GM19023 (cell line): ENCODE data around the gene CHRM1.
"Not testable (repeated sequence)": the region's sequence is repeated elsewhere in the genome, so short reads cannot be mapped to it uniquely, and the experiment has no call there.

Experiments
- ATAC-seq: cut with Tn5 transposase; IDR thresholded peaks from one replicate; pipeline ENCODE4 v1.9.1; 2021; ENCODE audit warnings: mild to moderate bottlenecking, moderate library complexity; ENCODE audit not compliant: unreplicated experiment

CHRM1 gene, protein sequence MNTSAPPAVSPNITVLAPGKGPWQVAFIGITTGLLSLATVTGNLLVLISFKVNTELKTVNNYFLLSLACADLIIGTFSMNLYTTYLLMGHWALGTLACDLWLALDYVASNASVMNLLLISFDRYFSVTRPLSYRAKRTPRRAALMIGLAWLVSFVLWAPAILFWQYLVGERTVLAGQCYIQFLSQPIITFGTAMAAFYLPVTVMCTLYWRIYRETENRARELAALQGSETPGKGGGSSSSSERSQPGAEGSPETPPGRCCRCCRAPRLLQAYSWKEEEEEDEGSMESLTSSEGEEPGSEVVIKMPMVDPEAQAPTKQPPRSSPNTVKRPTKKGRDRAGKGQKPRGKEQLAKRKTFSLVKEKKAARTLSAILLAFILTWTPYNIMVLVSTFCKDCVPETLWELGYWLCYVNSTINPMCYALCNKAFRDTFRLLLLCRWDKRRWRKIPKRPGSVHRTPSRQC

DNA sequence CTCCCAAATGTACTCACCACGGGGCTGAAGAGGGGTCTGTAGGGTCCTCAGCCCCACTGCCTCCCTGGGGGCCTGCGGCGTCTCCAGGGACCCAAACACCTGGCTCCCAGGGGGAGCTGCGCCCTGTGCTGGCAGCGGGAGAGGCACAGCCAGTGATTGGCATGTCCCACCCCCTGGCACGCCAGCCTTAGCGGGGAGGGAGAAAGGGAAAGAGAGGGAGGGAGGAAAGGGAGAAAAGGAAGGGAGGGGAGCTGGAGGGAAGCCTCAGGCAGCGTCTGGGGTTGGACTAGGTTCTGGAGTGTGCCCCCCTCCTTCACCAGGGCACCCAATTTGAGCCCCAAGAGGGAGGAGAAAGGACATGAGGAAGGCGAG, at the start of gene CHRM1:
Gene CHRM1 (minus strand): TSS at position 163 of the 372 bp plus-strand sequence. CDS start 10,263 bp downstream, outside the sequence.
- ATAC-seq = no peak

DNA sequence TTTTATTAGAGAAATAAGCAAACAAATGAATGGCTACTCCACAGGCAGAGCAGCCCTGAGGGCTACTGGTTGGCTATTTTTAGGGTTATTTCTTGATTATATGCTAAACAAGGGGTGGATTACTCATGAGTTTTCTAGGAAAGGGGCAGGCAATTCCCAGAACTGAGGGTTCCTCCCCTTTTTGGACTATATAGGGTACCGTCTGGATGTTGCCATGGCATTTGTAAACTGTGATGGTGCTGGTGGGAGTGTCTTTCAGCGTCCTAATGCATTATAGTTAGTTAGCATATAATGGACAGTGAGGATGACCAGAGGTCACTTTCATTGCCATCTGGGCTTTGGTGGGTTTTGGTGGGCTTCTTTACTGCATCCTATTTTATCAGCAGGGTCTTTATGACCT, 44.4 kb upstream of the CHRM1 start:
- no peak for ATAC-seq

DNA sequence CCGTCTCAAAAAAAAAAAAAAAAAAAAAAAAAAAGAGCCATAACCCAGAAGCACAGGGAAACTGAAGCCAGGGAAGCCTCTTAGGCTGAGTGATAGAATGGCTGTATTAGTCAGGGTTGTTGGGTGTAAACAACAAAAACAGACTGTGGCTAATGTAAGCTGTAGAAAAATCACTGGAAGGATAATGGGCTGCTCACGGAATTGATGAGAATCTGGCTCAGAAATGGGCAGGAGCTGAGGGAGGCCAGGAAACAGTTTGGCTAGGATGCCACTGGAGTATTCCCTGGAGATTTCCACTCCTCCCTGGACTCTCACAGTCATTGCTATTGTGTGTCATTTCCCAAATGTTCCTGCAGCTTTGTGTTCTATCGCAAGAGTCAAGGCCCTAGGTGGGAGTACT, 41.2 kb upstream of the CHRM1 start:
- no peak for ATAC-seq

DNA sequence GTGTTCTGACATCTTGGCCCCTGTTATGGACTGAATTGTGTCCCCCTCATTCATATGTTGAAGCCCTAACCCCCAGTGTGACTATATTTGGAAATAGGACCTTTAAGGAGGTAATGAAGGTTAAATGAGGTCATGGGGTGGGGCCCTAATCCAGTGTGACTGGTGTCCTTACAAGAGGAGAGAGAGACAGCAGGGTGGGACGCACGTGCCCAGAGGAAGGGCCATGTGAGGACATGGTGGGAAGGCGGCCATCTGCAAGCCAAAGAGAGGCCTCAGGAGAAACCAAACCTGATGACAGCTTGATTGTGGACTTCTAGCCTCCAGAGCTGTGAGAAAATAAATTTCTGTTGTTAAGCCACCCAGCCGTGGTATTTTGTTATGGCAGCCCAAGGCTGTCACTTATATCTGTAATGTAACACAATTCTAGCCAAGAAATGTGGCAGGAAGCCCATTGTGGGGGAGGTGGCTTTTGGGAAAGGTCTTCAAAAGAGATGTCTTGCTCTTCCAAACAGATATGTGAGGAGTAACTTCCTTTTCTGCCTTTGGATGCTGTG, 39.9 kb upstream of the CHRM1 start:
- no peak for ATAC-seq

DNA sequence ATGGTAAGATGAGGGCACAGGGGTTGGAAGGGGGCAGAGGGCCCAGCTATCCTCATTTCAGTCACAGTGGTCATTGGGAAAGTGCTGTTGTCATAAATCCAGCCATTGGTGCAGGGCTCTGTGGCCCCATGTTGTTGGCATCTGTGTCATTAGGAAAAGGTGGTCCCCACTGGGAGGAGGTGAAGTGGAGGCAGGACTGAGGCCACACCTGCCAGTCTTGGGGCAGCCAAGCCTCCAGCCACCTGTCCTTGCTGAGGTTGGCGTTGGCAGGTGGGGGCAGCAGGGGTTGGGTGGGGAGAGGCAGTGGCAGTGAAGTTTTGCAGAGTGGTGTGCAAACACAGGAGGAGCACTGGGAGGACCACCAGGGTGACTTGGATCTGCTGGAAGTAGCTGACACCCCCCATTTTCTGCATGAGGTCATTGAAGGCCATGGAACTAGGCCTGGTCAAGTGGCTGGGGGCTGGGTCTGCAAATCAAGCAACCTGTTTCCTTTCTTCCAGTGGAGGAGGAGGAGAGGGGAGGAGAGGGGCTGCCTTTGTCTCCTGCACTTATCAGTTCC, 38.3 kb upstream of the CHRM1 start:
- ATAC-seq = no peak

DNA sequence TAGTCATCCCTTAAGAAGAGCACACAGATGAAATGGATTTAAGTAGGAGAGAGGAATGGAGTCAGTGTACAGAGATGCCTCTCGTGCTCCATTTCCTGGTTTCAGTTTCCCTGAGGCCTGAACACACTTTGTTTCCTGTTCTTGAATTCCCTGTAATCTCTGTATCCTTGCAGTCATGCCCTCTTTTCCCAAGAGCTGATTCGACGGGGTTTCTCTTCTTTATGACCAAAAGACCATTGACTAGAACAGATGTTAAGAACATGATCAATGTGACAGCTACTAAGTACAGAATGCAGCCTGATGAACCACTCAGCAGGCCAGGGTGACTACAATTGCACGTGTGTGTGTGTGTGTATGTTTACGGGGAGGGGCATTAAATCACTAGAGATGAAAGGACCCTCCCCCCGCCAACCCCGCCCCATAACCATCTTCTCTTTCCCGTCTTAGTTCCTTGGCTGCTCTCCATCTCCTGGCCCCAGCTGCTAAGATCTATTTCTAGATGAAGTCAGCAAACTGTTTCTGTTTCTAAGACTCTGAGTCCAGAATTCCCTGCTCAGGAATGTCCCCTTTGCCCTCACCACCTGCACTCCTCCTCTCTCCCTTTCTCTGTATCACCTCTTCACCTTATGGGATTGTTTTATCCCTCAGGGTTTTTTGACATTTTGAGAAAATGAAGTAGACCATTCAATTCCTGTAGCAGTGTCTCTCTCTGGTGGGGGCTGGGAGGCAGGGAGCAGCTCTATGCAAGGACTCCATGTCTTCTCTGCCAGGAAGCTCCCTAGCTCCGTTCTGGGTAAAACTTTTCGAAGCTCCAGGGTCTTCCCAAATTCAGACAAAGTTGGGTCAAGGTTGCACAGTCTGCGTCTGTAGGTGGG, 37.6 kb upstream of the CHRM1 start:
- no peak for ATAC-seq

DNA sequence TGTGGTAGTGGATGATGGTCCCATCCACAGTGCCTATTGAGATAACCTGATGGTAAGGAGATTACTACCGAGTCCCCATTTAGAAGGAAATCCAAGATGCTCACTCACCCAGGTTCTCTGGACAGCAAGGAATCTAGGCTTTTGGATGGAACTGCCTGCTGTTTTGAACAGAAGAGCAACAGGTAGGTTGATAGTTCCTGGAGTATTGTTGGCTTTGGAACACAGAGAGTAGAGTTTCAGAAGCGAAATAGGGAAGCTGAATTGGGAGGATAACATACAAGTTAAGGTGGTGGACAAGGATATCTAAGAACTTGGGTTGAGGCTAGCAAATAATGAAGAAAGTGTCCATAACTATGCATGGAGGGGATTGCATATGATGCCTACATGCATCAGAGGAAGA, 36.0 kb upstream of the CHRM1 start:
- ATAC-seq = no peak

DNA sequence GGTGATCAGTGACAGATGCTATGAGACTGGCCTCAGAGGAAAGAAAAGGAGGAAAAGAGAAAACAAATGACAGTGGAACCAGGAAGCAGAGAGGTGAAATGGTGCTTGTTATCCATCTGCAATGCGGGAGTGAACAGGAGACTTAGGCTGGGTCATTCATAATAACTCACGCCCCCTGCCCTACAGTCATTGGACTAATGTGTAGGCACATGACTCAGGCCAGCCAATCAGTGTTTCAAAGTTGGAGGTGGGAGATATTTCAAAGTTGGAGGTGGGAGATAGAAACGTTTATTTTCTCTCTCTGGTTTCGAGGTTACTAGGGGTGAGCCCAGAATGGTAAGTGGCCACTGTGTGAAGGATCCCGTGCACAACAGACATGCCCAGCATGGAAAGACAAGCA, 33.3 kb upstream of the CHRM1 start:
- no peak for ATAC-seq

DNA sequence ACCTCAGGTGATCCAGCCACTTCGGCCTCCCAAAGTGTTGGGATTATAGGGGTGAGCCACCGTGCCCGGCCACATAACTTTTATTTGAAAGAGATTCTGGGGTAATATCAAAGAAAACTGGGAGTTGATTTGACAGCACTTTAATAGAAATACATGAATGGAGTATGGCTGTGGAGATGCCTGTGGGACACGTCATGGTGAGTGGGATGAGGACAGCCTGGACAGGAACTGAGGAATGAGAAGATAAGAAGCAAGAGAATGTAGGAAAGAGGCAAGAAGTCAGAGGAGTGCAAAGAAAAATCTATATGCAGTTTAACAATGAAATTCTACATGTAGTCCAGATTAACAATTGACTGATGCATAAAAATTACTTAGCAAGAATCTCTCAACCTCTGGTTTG, 32.6 kb upstream of the CHRM1 start:
- no peak for ATAC-seq

DNA sequence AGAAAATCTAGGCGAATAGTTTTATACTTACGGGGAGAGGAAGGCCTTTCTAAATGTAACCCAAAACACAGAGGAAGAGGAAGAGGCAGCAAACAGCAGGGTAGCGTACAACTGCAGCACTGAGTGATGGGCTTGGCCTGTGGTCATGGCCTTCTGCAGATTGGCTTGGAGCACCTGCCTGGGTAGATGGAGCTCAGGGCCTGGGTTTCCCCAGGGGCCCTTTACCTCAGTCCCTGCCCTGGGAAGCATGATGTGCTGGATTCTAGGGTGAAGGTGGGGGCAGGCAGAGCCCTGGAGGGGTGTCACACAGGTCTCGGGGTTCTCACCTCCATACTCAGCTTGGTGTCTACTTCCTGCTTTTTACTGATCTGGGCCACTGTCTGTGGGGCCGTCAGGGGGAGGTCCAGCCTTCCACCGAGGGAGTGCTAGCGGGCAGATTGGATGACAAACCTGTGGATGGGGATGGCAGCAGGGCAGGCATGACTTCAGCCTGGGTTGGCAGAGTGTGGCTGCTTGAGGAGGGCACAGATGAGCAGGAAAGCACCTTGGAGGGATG, 27.7 kb upstream of the CHRM1 start:
- no peak for ATAC-seq

DNA sequence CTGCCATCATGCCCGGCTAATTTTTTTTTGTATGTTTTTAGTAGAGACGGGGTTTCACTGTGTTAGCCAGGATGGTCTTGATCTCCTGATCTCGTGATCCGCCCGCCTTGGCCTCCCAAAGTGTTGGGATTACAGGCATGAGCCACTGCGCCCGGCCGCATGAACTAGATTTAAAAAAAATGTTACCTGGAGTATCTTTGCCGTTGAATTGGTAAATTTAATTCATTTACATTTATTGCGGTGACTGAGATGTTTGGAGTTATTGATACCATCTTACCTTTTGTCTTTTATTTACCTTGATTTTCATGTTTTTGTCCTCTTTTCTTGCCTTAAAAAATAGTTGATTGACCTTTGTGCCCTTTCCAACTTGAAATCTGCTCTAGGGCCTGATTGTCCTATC, 24.4 kb upstream of the CHRM1 start:
- ATAC-seq = not testable (repeated sequence)

DNA sequence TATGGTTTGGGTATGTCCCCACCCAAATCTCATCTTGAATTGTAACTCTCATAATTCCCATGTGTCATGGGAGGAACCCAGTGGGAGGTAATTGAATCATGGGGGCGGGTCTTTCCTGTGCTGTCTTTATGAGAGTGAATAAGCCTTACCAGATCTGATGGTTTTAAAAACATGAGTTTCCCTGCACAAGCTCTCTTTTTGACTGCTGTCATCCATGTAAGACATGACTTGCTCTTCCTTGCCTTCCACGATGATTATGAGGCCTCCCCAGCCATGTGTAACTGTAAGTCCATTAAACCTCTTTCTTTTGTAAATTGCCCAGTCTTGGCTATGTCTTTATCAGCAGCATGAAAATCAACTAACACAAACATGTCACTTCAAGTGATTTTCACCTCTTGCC, 16.4 kb upstream of the CHRM1 start:
- not testable (repeated sequence) for ATAC-seq

DNA sequence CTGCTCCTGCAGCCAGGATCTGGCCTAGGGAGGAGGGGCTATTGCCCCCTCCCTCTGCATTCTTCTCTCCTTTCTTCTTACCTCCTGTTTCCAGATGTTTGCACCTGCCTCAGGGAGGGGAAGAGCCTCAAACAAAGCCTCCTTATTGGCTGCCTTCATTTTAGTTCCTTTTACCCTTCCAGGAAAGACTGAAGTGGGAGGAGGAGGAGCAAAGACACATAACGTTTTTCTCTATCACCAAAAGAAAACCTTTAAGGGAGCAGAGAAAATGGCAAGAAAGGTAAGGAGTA, 13.3 kb upstream of the CHRM1 start:
- no peak for ATAC-seq

DNA sequence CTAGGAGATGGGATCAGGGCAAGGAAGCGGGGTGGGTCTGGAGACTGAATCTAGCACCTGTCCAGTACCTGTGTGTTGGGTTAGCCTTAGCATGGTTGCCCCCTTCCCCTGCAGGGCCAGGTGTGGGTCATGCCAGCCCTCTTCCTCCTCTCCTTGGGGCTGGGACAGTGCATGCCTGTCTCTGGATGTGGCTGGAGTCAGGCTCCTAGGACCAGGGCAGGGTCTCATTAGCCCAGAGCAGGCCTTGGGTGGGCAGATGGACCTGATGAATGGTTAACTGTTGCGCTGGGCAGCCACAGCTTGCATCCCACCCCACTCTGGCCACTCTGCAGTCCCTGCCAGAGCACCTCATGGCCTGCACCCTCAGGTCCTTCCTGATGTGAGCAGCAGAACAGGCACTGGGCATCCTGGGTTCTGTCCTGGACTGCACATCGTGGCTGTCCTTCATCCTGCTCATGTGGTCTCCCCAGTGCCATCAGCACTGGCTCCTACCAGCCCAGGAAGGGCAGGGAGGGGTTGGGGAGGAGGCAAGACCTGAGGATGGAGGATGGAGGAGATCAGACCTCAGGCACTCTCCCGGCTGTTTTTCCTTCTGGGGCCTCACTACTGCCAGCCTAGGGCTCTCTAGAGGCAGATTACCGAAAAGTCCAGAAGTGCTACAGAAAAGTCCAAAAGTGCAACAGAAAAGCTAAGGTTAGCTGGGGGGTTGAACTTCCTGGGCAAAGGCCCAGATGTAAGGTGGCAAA, 12.8 kb upstream of the CHRM1 start:
- no peak for ATAC-seq

DNA sequence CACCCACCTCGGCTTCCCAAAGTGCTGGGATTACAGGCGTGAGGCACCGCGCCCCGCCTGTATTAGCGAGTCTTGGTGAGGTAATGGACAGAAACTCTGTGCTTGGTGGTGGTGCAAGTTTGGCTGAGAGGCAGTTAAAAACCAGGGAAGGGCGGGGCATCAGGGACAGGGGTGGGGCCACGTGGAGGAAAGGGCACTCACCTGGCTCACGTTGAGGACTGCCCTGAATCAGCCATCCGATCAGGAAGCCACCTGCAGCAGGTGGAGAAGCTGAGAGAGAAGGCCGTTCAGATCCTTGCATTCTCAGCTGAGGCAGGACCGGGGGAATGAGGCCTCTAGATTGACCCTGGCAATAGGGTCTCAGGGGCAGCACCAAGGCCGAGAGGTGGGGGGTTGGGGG, 12.1 kb upstream of the CHRM1 start:
- ATAC-seq = no peak

DNA sequence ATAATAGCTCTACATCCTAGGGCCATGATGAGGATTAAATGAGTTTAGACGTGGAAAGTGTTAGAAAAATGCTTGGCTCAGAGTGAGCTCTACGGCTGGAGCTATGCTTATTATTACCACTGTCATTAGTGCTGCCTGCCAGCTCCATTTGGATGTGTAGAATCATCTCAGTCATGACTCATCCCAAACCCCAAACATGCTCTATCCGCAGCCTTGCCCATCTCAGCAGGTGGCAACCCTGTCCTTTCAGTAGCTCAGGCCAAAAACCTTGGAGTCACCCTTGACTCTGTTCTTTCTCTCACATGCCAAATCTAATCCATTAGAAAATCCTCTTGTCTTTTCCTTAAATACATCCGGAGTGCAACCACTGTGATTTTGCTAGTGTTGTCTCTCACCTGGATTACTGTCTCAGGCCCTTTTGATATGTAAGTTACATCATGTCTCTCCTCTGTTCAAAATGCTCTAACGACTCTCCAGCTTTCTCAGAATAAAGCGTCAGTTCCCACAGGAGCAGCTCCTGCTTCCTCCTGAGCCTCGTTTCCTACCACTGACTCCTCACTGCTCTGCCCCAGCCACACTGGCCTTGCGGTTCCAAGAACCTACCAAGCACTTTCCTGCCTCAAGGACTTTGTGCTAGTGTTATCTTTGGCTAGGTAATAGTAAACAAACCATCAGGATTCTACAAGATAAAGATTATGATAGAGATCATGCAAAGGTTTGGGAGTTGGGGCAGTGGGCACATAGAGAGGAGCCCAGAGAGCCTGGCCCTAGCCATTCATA, 10.5 kb upstream of the CHRM1 start:
- no peak for ATAC-seq

DNA sequence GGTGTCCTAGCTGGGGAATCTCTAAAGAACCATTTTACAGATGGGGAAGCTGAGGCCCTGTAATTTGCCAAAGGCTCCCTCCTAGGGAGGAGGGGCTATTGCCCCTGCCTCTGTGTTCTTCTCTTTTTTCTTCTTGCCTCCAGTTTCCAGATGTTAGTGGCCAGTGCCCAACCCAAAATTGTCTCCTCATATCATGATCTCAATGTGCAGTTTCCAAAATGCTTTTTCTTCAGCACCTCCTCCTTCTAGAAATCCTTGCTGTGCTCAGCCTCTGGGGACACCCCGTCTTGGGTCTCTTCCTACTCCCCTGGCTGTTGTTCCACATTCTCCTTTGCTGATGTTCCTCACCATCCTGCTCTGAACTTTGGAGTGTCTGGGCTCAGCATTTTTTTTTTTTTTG, 9.5 kb upstream of the CHRM1 start:
- ATAC-seq = no peak

DNA sequence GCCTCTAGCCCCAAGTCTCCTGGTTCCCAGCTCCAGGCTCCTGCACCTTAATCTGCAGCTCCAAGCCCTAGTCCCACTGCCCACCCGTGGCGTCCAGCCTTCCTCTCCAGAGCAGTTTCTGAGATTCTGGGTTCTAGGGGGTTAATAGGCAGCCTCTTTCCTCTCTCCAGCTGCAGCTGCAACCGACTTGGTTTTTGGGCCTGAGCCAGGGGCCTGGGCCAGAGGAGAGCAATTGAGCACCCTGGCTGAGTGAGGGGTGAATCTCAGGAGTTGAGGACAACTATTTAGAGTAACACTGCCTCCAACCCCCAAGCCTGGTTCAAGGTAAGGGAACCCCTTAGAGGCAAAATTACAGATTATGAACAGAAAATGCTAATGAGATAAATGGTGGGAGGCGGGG, 9.0 kb upstream of the CHRM1 start:
- no peak for ATAC-seq

DNA sequence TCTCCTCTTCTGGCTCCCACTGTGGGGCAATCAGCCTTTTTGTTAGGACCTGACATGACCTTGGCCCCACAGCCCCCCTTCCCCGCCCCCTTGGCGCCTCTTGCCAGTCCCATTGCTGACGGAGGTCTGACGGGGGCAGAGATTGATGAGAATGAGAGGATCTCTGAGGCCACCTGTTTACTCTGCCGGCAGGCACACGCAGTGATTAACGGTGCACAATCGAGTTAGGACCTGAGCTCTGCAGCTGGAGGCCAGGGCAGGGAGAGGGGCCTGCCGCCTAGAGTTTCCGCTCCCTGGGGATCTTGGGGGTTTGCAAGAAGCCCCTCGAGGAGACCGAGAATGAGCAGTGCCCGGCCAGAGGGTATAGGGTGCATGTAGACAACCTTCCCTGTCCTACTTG, 6.8 kb upstream of the CHRM1 start:
- no peak for ATAC-seq
